Measurements from ENCODE around the gene FLVCR1. TPM values are rescaled to one million over a fixed set of nuclear protein-coding genes. Genes with fewer than 3 reads are reported as not detected.
"Not testable (repeated sequence)": the region's sequence is repeated elsewhere in the genome, so short reads cannot be mapped to it uniquely, and the experiment has no call there.

The FLVCR1 gene
- polyA plus RNA-seq, 4 donors: 4.4 to 30.1 (median 14.1) TPM

- Histone ChIP-seq H3K9me3 (ENCODE audit: control insufficient read depth in 2 of 2, insufficient read depth in 1 of 2, low read depth in 1 of 2, low read length in 1 of 2) (peaks cover 4 to 30% of the 10 kb centered on the region in 2 donors), H3K4me1 (ENCODE audit: control insufficient read depth in 3 of 3, insufficient read depth in 2 of 3, low read depth in 1 of 3, low read length in 2 of 3) (peaks cover 0 to 17% (median 0%) of the 10 kb centered on the region in 3 donors), H3K27me3 (ENCODE audit: control insufficient read depth in 3 of 3, insufficient read depth in 3 of 3, low read length in 3 of 3) (no peaks in the 10 kb centered on the region), H3K27ac (ENCODE audit: low read depth in 1 of 3, low read length in 2 of 3) (no peak overlapping the region), H3K4me3 (ENCODE audit: low read depth in 1 of 3, low read length in 3 of 3) (no peak overlapping the region), H3K36me3 (ENCODE audit: control insufficient read depth in 3 of 3, insufficient read depth in 2 of 3, low read depth in 1 of 3, low read length in 3 of 3) (no peaks in the 10 kb centered on the region)
- FAIRE-seq (no peak), DNase-seq (no peak)
- 94 to 97% (median 94%) methylated on average over 6 of the region's 6 CpGs for WGBS, 3 donors
Measured at GRCh38 chr1:212825798-212826452, 32.1 kb upstream of the FLVCR1 start.

- Histone ChIP-seq H3K9me3 (ENCODE audit: control insufficient read depth in 2 of 2, insufficient read depth in 1 of 2, low read depth in 1 of 2, low read length in 1 of 2) (peaks cover 4 to 30% of the 10 kb centered on the region in 2 donors), H3K27me3 (ENCODE audit: control insufficient read depth in 3 of 3, insufficient read depth in 3 of 3, low read length in 3 of 3) (no peaks in the 10 kb centered on the region), H3K4me1 (ENCODE audit: control insufficient read depth in 3 of 3, insufficient read depth in 2 of 3, low read depth in 1 of 3, low read length in 2 of 3) (peaks cover 0 to 17% (median 0%) of the 10 kb centered on the region in 3 donors), H3K27ac (ENCODE audit: low read depth in 1 of 3, low read length in 2 of 3) (peak overlapping the region in 2 of 3 donors; percentile 47 to 79), H3K4me3 (ENCODE audit: low read depth in 1 of 3, low read length in 3 of 3) (no peak overlapping the region), H3K36me3 (ENCODE audit: control insufficient read depth in 3 of 3, insufficient read depth in 2 of 3, low read depth in 1 of 3, low read length in 3 of 3) (no peaks in the 10 kb centered on the region)
- WGBS, 3 donors: 50 to 79% (median 78%) methylated on average over 4 of the region's 4 CpGs
- FAIRE-seq: no peak
- no peak for DNase-seq
Measured at GRCh38 chr1:212827171-212827776, 30.8 kb upstream of the FLVCR1 start.

DNA sequence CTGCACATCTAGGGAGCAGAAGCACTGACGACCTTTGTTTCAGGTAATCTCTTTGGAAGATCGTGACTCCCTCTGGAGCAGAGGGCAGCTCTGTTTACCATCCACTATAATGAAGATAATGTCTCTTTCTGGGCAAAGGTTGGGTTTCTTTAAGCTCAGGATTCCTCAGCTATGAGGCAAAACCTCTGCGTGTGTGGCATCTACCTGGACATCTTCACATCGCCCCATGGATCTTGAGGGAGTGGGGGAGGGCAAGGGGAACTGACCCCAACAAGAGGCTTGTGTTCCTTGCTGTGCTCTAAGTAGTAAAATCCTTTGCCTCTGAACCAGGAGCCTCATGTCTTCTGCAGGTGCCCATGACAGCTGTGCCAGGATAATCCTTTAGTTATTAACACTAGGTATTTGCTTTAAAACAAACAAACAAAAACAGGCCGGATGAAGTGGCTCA, 30.2 kb upstream of the FLVCR1 start:
- Histone ChIP-seq H3K27ac (ENCODE audit: low read depth in 1 of 3, low read length in 2 of 3) (peak overlapping the region in 2 of 3 donors; percentile 54 to 79), H3K36me3 (ENCODE audit: control insufficient read depth in 3 of 3, insufficient read depth in 2 of 3, low read depth in 1 of 3, low read length in 3 of 3) (no peaks in the 10 kb centered on the region), H3K9me3 (ENCODE audit: control insufficient read depth in 2 of 2, insufficient read depth in 1 of 2, low read depth in 1 of 2, low read length in 1 of 2) (peaks cover 4 to 30% of the 10 kb centered on the region in 2 donors), H3K4me1 (ENCODE audit: control insufficient read depth in 3 of 3, insufficient read depth in 2 of 3, low read depth in 1 of 3, low read length in 2 of 3) (peaks cover 0 to 21% (median 0%) of the 10 kb centered on the region in 3 donors), H3K4me3 (ENCODE audit: low read depth in 1 of 3, low read length in 3 of 3) (no peak overlapping the region), H3K27me3 (ENCODE audit: control insufficient read depth in 3 of 3, insufficient read depth in 3 of 3, low read length in 3 of 3) (no peaks in the 10 kb centered on the region)
- FAIRE-seq: no peak
- WGBS, 3 donors: 19 to 62% (median 39%) methylated on average over 5 of the region's 5 CpGs
- DNase-seq: peak; percentile 88 to 89

DNA sequence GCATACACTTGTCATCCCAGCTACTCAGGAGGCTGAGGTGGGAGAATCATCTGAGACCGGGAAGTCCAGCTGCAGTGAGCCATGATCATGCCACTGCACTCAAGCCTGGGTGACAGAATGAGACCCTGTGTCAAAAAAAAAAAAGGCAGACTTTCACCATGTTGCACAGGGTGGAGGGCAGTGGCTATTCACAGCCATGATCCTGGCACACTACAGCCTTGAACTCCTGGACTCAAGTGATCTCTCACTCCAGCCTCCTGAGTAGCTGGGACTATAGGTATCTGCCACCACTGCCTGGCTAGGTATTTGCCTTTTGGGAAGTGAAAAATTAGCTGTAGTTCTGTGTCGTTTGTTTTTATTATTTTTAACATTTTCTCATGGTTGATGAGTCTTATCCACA, 29.7 kb upstream of the FLVCR1 start:
- FAIRE-seq: no peak
- H3K9me3 ChIP-seq (ENCODE audit: control insufficient read depth in 2 of 2, insufficient read depth in 1 of 2, low read depth in 1 of 2, low read length in 1 of 2): peaks cover 4 to 30% of the 10 kb centered on the region in 2 donors
- H3K4me3 ChIP-seq (ENCODE audit: low read depth in 1 of 3, low read length in 3 of 3): no peak overlapping the region
- H3K27ac ChIP-seq (ENCODE audit: low read depth in 1 of 3, low read length in 2 of 3): peak overlapping the region in 2 of 3 donors; percentile 54 to 79
- 62 to 77% (median 64%) methylated on average over 2 of the region's 2 CpGs for WGBS, 3 donors
- peaks cover 0 to 24% (median 0%) of the 10 kb centered on the region in 3 donors for H3K4me1 ChIP-seq (ENCODE audit: control insufficient read depth in 3 of 3, insufficient read depth in 2 of 3, low read depth in 1 of 3, low read length in 2 of 3)
- H3K36me3 ChIP-seq (ENCODE audit: control insufficient read depth in 3 of 3, insufficient read depth in 2 of 3, low read depth in 1 of 3, low read length in 3 of 3): no peaks in the 10 kb centered on the region
- peak; percentile 26 to 31 for DNase-seq
- H3K27me3 ChIP-seq (ENCODE audit: control insufficient read depth in 3 of 3, insufficient read depth in 3 of 3, low read length in 3 of 3): no peaks in the 10 kb centered on the region

DNA sequence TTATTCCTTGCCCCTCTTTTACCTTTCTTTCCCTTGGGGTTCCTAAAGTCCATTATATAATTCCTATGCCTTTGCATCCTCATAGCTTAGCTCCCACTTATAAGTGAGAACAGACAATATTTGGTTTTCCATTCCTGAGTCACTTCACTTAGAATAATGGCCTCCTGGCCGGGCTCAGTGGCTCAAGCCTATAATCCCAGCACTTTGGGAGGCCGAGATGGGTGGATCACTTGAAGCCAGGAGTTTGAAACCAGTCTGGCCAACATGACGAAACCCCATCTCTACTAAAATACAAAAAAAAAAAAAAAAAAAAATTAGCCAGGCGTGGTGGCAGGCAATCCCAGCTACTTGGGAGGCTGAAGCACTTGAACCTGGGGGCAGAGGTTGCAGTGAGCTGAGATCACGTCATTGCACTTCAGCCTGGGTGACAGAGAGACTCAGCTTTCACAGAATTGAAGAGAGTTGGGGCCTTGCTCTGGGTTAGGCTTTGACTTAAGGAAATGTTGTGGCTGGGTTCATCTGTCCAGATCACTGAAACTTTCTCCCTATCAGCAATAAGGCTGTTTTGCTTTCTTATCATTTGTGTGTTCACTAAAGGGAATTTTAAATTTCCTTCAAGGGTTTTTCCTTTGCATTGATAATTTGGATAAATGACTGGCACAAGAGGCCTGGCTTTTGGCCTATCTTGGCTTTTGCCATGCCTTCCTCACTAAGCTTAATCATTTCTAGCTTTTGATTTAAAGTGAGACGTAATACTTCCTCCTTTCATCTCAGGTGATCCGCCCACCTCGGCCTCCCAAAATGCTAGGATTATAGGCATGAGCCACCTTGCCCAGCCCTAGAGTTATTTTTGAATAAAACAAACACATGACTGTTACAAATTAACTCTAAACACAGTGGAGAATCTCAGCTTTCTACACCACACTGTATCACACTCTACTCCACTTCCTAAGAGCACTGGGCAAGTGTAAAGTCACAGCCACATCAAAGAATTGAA, 24.6 kb upstream of the FLVCR1 start:
- not testable (repeated sequence) for H3K36me3 ChIP-seq (ENCODE audit: control insufficient read depth in 3 of 3, insufficient read depth in 2 of 3, low read depth in 1 of 3, low read length in 3 of 3); H3K4me3 ChIP-seq (ENCODE audit: low read depth in 1 of 3, low read length in 3 of 3); H3K9me3 ChIP-seq (ENCODE audit: control insufficient read depth in 2 of 2, insufficient read depth in 1 of 2, low read depth in 1 of 2, low read length in 1 of 2); FAIRE-seq; H3K27me3 ChIP-seq (ENCODE audit: control insufficient read depth in 3 of 3, insufficient read depth in 3 of 3, low read length in 3 of 3)
- H3K4me1 ChIP-seq (ENCODE audit: control insufficient read depth in 3 of 3, insufficient read depth in 2 of 3, low read depth in 1 of 3, low read length in 2 of 3): peaks cover 0 to 26% (median 0%) of the 10 kb centered on the region in 3 donors
- H3K27ac ChIP-seq (ENCODE audit: low read depth in 1 of 3, low read length in 2 of 3): peak overlapping the region; percentile 62 to 90 (median 87)
- WGBS, 3 donors: 16 to 62% (median 36%) methylated on average over 8 of the region's 8 CpGs
- DNase-seq: peak; percentile 87 to 93

DNA sequence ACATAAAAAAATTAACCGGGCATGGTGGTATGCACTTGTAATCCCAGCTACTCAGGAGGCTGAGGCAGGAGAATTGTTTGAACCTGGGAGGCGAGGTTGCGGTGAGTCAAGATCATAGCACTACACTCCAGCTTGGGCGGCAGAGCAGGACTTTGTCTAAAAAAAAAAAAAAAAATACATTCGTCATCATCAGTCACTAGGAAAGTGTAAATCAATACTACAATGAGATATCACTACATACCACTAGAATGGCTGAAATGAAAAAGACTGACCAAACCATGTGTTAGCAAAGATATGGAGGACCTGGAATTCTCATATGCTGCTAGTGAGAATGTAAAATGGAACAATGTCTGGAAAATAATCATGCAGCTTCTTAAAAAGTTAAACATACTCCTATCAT, 19.9 kb upstream of the FLVCR1 start:
- H3K9me3 ChIP-seq (ENCODE audit: control insufficient read depth in 2 of 2, insufficient read depth in 1 of 2, low read depth in 1 of 2, low read length in 1 of 2): no peaks in the 10 kb centered on the region
- 89 to 96% (median 93%) methylated on average over 5 of the region's 5 CpGs for WGBS, 3 donors
- peaks cover 0 to 15% (median 0%) of the 10 kb centered on the region in 3 donors for H3K4me1 ChIP-seq (ENCODE audit: control insufficient read depth in 3 of 3, insufficient read depth in 2 of 3, low read depth in 1 of 3, low read length in 2 of 3)
- no peaks in the 10 kb centered on the region for H3K36me3 ChIP-seq (ENCODE audit: control insufficient read depth in 3 of 3, insufficient read depth in 2 of 3, low read depth in 1 of 3, low read length in 3 of 3)
- no peaks in the 10 kb centered on the region for H3K27me3 ChIP-seq (ENCODE audit: control insufficient read depth in 3 of 3, insufficient read depth in 3 of 3, low read length in 3 of 3)
- DNase-seq (no peak), FAIRE-seq (no peak)
- no peak overlapping the region for H3K4me3 ChIP-seq (ENCODE audit: low read depth in 1 of 3, low read length in 3 of 3)
- no peak overlapping the region for H3K27ac ChIP-seq (ENCODE audit: low read depth in 1 of 3, low read length in 2 of 3)

DNA sequence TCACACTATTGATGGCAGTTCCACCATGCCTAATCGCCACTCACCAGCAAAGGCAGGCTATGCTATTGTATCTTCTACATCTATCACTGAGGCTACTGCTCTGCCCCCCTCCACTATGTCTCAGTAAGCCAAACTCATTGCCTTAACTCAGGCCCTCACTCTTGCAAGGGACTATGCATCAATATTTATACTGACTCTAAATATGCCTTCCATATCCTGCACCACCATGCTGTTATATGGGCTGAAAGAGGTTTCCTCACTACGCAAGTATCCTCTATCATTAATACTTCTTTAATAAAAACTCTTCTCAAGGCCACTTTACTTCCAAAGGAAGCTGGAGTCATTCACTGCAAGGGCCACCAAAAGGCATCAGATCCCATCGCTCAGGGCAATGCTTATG, 13.6 kb upstream of the FLVCR1 start:
- not testable (repeated sequence) for DNase-seq; H3K27me3 ChIP-seq (ENCODE audit: control insufficient read depth in 3 of 3, insufficient read depth in 3 of 3, low read length in 3 of 3); FAIRE-seq; H3K4me3 ChIP-seq (ENCODE audit: low read depth in 1 of 3, low read length in 3 of 3); H3K36me3 ChIP-seq (ENCODE audit: control insufficient read depth in 3 of 3, insufficient read depth in 2 of 3, low read depth in 1 of 3, low read length in 3 of 3); H3K4me1 ChIP-seq (ENCODE audit: control insufficient read depth in 3 of 3, insufficient read depth in 2 of 3, low read depth in 1 of 3, low read length in 2 of 3); H3K27ac ChIP-seq (ENCODE audit: low read depth in 1 of 3, low read length in 2 of 3)
- peaks cover 0 to 12% of the 10 kb centered on the region in 2 donors for H3K9me3 ChIP-seq (ENCODE audit: control insufficient read depth in 2 of 2, insufficient read depth in 1 of 2, low read depth in 1 of 2, low read length in 1 of 2)
- WGBS, 3 donors: 76 to 85% (median 84%) methylated on average over 3 of the region's 3 CpGs

DNA sequence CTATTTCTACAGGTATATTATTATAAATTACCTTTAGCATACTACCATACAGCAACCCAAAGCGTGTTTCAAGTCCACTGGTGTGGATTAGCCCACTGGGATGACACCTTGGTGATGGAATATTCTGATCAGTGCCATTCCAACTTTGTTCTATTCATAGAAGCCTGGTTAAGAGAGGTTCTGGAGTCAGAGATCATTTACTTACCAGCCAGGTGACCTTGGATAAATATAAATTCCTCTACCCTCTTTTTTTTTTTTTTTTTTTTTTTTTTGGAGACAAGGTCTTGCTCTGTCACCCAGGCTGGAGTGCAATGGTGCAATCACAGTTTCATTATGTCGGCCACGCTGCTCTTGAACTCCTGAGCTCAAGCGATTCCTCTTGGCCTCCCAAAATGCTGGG, 10.5 kb upstream of the FLVCR1 start, which contains the start of gene SPATA45:
Gene SPATA45, minus strand, starts transcription at position 101 of the 400 bp plus-strand sequence. CDS start 11,500 bp downstream, outside the sequence.
- no peak for DNase-seq
- Histone ChIP-seq H3K9me3 (ENCODE audit: control insufficient read depth in 2 of 2, insufficient read depth in 1 of 2, low read depth in 1 of 2, low read length in 1 of 2) (peaks cover 0 to 12% of the 10 kb centered on the region in 2 donors), H3K4me1 (ENCODE audit: control insufficient read depth in 3 of 3, insufficient read depth in 2 of 3, low read depth in 1 of 3, low read length in 2 of 3) (no peaks in the 10 kb centered on the region), H3K27me3 (ENCODE audit: control insufficient read depth in 3 of 3, insufficient read depth in 3 of 3, low read length in 3 of 3) (no peaks in the 10 kb centered on the region), H3K27ac (ENCODE audit: low read depth in 1 of 3, low read length in 2 of 3) (no peak within 1 kb of the TSS), H3K36me3 (ENCODE audit: control insufficient read depth in 3 of 3, insufficient read depth in 2 of 3, low read depth in 1 of 3, low read length in 3 of 3) (no peaks in the 10 kb centered on the region), H3K4me3 (ENCODE audit: low read depth in 1 of 3, low read length in 3 of 3) (no peak within 1 kb of the TSS)
- WGBS, 3 donors: 93 to 98% (median 93%) methylated on average over 4 of the region's 4 CpGs
- no peak for FAIRE-seq
